Stimulated activated CD8-positive, alpha-beta memory T cell treated with anti-CD3 and anti-CD28 coated beads, Interleukin-2, amount 100 ng/mL, for 48 hours (primary cell): ENCODE data around the gene PLEK2.
"Not testable (repeated sequence)": the region's sequence is repeated elsewhere in the genome, so short reads cannot be mapped to it uniquely, and the experiment has no call there.

Experiments used
- DNase-seq, 2 donors: peaks; one replicate each; pipeline ENCODE4 v3.0.0-alpha.2; 2020; ENCODE audit warnings: low read depth in 2 of 2

The PLEK2 gene

GRCh38 chr14:67358924-67359774 is 52.8 kb downstream of the PLEK2 start:
- DNase-seq = no peak

GRCh38 chr14:67357969-67358354 is 54.0 kb downstream of the PLEK2 start:
- no peak for DNase-seq

GRCh38 chr14:67357186-67357968 is 54.6 kb downstream of the PLEK2 start:
- no peak for DNase-seq

- no peak for DNase-seq
Observed at GRCh38 chr14:67352055-67352454, 59.9 kb downstream of the PLEK2 start.

- no peak for DNase-seq
Observed at GRCh38 chr14:67345583-67345982, 66.4 kb downstream of the PLEK2 start.

GRCh38 chr14:67343601-67344230 is 68.2 kb downstream of the PLEK2 start:
- no peak for DNase-seq

- not testable (repeated sequence) for DNase-seq
Observed at GRCh38 chr14:67341231-67341630, 70.7 kb downstream of the PLEK2 start.
